Chondrocyte (in vitro differentiated cells): Measurements from ENCODE around the gene DTNA. TPM values are rescaled to one million over a fixed set of nuclear protein-coding genes. Genes with fewer than 3 reads are reported as not detected.
"Not testable (repeated sequence)": the region's sequence is repeated elsewhere in the genome, so short reads cannot be mapped to it uniquely, and the experiment has no call there.

Experiments
- DNase-seq: peaks from one replicate; pipeline ENCODE4 v3.0.0; 2021; ENCODE audit warnings: mixed read lengths, low spot score
- H3K27ac Mint-ChIP-seq: one replicate; pipeline ENCODE4 v1.8.0; 2021; ENCODE audit warnings: mild to moderate bottlenecking, moderate library complexity, mixed read lengths; ENCODE audit not compliant: unreplicated experiment
- H3K27me3 Mint-ChIP-seq: 2 replicates; pipeline ENCODE4 v1.8.0; 2021; ENCODE audit warnings: low read depth, mixed read lengths
- H3K36me3 Mint-ChIP-seq: 2 replicates; pipeline ENCODE4 v1.8.0; 2021; ENCODE audit warnings: low read depth, mixed read lengths
- H3K4me1 Mint-ChIP-seq: 2 replicates; pipeline ENCODE4 v1.8.0; 2021; ENCODE audit warnings: low read depth, mild to moderate bottlenecking, mixed read lengths
- H3K4me3 Mint-ChIP-seq: one replicate; pipeline ENCODE4 v1.8.0; 2021; ENCODE audit warnings: mild to moderate bottlenecking, moderate library complexity, mixed read lengths; ENCODE audit not compliant: unreplicated experiment
- H3K9me3 Mint-ChIP-seq: 2 replicates; pipeline ENCODE4 v1.8.0; 2021; ENCODE audit warnings: low read depth, mixed read lengths
- CTCF ChIP-seq: fragments of 200-600 bp; sonication (generic); IDR thresholded peaks from 2 replicates; pipeline ENCODE4 v1.5.0; 2021; ENCODE audit warnings: antibody characterized with exemption, mild to moderate bottlenecking, moderate library complexity
- total RNA-seq: library from RNA; stranded (reverse); gene quantifications from 3 replicates; pipeline ENCODE4 v1.2.1, GENCODE V29; 2021

Gene DTNA
- total RNA-seq, 1 donor from 2014 or later, result 3.7 TPM

GRCh38 chr18:34918856-34919255 is 208.8 kb downstream of the DTNA start:
- no peak overlapping the region for H3K4me3 Mint-ChIP-seq
- H3K36me3 Mint-ChIP-seq, result no peaks in the 10 kb centered on the region
- no peak for TF ChIP-seq CTCF
- H3K9me3 Mint-ChIP-seq, result peaks cover 3% of the 10 kb centered on the region
- peaks cover 16% of the 10 kb centered on the region for H3K4me1 Mint-ChIP-seq
- H3K27ac Mint-ChIP-seq, result no peak overlapping the region
- H3K27me3 Mint-ChIP-seq, result no peaks in the 10 kb centered on the region
- DNase-seq, result no peak

- Mint-ChIP-seq H3K27ac (no peak overlapping the region), H3K36me3 (no peaks in the 10 kb centered on the region), H3K9me3 (peaks cover 3% of the 10 kb centered on the region), H3K4me3 (no peak overlapping the region), H3K4me1 (peaks cover 4% of the 10 kb centered on the region), H3K27me3 (no peaks in the 10 kb centered on the region)
- DNase-seq, result no peak
- TF ChIP-seq CTCF, result no peak
These were observed 211.1 kb downstream of the DTNA start for GRCh38 chr18:34921226-34921625.

GRCh38 chr18:34921811-34922385 is 211.8 kb downstream of the DTNA start:
- no peaks in the 10 kb centered on the region for H3K36me3 Mint-ChIP-seq
- no peak overlapping the region for H3K27ac Mint-ChIP-seq
- no peak for DNase-seq
- peaks cover 4% of the 10 kb centered on the region for H3K4me1 Mint-ChIP-seq
- no peaks in the 10 kb centered on the region for H3K27me3 Mint-ChIP-seq
- H3K9me3 Mint-ChIP-seq, result peaks cover 3% of the 10 kb centered on the region
- no peak for TF ChIP-seq CTCF
- H3K4me3 Mint-ChIP-seq, result no peak overlapping the region

GRCh38 chr18:34922594-34922993 is 212.5 kb downstream of the DTNA start:
- H3K4me3 Mint-ChIP-seq, H3K27ac Mint-ChIP-seq, H3K9me3 Mint-ChIP-seq, DNase-seq, H3K4me1 Mint-ChIP-seq, H3K36me3 Mint-ChIP-seq, H3K27me3 Mint-ChIP-seq: not testable (repeated sequence)

- Mint-ChIP-seq H3K4me1 (peaks cover 7% of the 10 kb centered on the region), H3K9me3 (peaks cover 3% of the 10 kb centered on the region), H3K36me3 (no peaks in the 10 kb centered on the region), H3K4me3 (no peak overlapping the region), H3K27me3 (no peaks in the 10 kb centered on the region), H3K27ac (no peak overlapping the region)
- no peak for TF ChIP-seq CTCF
- DNase-seq, result no peak
These were observed 213.8 kb downstream of the DTNA start for GRCh38 chr18:34923911-34924310.

GRCh38 chr18:34926683-34927082 is 216.6 kb downstream of the DTNA start:
- Mint-ChIP-seq H3K27ac (no peak overlapping the region), H3K4me1 (peaks cover 10% of the 10 kb centered on the region), H3K9me3 (peaks cover 1% of the 10 kb centered on the region), H3K27me3 (no peaks in the 10 kb centered on the region), H3K4me3 (no peak overlapping the region), H3K36me3 (no peaks in the 10 kb centered on the region)
- DNase-seq, result no peak
- TF ChIP-seq CTCF, result no peak
